Ishikawa (cell line): ENCODE results near the gene CTNND2.

Source experiments
- CEBPB ChIP-seq: IDR thresholded peaks from 2 replicates; pipeline ENCODE4 v1.6.1; 2012
- EP300 ChIP-seq: IDR thresholded peaks from 2 replicates; pipeline ENCODE4 v1.6.1; 2012; ENCODE audit warnings: borderline replicate concordance
- MAX ChIP-seq: IDR thresholded peaks from 2 replicates; pipeline ENCODE4 v1.6.1; 2012
- RAD21 ChIP-seq: IDR thresholded peaks from 2 replicates; pipeline ENCODE4 v1.6.1; 2012; ENCODE audit warnings: low read depth
- REST ChIP-seq: IDR thresholded peaks from 2 replicates; pipeline ENCODE4 v1.6.1; 2012; ENCODE audit warnings: low read depth, mild to moderate bottlenecking
- TCF12 ChIP-seq: IDR thresholded peaks from 2 replicates; pipeline ENCODE4 v1.6.1; 2012; ENCODE audit warnings: low read depth
- YY1 ChIP-seq: IDR thresholded peaks from 2 replicates; pipeline ENCODE4 v1.6.1; 2012; ENCODE audit warnings: low read depth
- ZBTB7A ChIP-seq: IDR thresholded peaks from 2 replicates; pipeline ENCODE4 v1.6.1; 2012; ENCODE audit warnings: low read depth

GRCh38 chr5:11510889-11511288, 393.4 kb downstream of the CTNND2 start:
- TF ChIP-seq EP300, result no peak
- no peak for TF ChIP-seq CEBPB
- TF ChIP-seq RAD21, result no peak
- TF ChIP-seq REST, result no peak
- TF ChIP-seq ZBTB7A, result no peak
- TF ChIP-seq TCF12, result no peak
- TF ChIP-seq MAX, result no peak
- no peak for TF ChIP-seq YY1
